ENCODE data around the gene CLPTM1. TPM values are rescaled to one million over a fixed set of nuclear protein-coding genes. Genes with fewer than 3 reads are reported as not detected.

The CLPTM1 gene
- polyA plus RNA-seq, 1 of the 3 experiments (the other 2 are of a cell fraction): 86.5 TPM

DNA sequence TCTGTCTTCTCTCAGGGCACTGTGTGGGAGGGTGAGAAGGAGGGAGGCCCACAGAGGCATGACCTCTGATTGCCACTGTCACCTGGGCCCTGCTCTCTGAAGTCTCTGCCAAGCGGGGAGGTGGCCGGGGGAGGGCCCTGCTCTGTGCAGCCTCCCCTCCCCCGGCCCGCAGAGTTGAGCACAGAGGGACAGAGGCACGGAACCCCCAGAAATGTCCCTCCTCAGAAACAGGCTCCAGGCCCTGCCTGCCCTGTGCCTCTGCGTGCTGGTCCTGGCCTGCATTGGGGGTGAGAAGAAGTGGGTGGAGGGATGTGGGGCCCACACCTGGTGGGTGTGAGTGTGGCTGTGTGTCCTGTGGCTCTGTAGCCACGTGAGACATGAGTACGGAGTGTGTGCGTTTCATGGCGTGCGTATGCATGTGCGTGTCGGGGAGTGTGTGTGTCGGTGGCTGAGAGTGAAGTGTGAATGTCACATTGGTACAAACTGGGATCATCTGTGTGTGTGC is 13.1 kb upstream of the CLPTM1 start, which contains the start of gene APOC4 (continued):
- TF ChIP-seq RAD21 (IDR thresholded peaks at IDR 0.05; ENCODE audit: low read length): no peak
- TF ChIP-seq JUND (IDR thresholded peaks at IDR 0.05): no peak
- TF ChIP-seq, protein P1, sequence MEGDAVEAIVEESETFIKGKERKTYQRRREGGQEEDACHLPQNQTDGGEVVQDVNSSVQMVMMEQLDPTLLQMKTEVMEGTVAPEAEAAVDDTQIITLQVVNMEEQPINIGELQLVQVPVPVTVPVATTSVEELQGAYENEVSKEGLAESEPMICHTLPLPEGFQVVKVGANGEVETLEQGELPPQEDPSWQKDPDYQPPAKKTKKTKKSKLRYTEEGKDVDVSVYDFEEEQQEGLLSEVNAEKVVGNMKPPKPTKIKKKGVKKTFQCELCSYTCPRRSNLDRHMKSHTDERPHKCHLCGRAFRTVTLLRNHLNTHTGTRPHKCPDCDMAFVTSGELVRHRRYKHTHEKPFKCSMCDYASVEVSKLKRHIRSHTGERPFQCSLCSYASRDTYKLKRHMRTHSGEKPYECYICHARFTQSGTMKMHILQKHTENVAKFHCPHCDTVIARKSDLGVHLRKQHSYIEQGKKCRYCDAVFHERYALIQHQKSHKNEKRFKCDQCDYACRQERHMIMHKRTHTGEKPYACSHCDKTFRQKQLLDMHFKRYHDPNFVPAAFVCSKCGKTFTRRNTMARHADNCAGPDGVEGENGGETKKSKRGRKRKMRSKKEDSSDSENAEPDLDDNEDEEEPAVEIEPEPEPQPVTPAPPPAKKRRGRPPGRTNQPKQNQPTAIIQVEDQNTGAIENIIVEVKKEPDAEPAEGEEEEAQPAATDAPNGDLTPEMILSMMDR (IDR thresholded peaks at IDR 0.05): no peak
- TF ChIP-seq CHD2 (IDR thresholded peaks at IDR 0.05; ENCODE audit: low read length, partially characterized antibody): no peak
- TF ChIP-seq, protein P2, sequence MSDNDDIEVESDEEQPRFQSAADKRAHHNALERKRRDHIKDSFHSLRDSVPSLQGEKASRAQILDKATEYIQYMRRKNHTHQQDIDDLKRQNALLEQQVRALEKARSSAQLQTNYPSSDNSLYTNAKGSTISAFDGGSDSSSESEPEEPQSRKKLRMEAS (IDR thresholded peaks at IDR 0.05; ENCODE audit: low read depth): no peak
- TF ChIP-seq, protein P3, sequence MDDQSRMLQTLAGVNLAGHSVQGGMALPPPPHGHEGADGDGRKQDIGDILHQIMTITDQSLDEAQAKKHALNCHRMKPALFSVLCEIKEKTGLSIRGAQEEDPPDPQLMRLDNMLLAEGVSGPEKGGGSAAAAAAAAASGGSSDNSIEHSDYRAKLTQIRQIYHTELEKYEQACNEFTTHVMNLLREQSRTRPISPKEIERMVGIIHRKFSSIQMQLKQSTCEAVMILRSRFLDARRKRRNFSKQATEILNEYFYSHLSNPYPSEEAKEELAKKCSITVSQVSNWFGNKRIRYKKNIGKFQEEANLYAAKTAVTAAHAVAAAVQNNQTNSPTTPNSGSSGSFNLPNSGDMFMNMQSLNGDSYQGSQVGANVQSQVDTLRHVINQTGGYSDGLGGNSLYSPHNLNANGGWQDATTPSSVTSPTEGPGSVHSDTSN (IDR thresholded peaks at IDR 0.05): no peak
- TF ChIP-seq, protein P4, sequence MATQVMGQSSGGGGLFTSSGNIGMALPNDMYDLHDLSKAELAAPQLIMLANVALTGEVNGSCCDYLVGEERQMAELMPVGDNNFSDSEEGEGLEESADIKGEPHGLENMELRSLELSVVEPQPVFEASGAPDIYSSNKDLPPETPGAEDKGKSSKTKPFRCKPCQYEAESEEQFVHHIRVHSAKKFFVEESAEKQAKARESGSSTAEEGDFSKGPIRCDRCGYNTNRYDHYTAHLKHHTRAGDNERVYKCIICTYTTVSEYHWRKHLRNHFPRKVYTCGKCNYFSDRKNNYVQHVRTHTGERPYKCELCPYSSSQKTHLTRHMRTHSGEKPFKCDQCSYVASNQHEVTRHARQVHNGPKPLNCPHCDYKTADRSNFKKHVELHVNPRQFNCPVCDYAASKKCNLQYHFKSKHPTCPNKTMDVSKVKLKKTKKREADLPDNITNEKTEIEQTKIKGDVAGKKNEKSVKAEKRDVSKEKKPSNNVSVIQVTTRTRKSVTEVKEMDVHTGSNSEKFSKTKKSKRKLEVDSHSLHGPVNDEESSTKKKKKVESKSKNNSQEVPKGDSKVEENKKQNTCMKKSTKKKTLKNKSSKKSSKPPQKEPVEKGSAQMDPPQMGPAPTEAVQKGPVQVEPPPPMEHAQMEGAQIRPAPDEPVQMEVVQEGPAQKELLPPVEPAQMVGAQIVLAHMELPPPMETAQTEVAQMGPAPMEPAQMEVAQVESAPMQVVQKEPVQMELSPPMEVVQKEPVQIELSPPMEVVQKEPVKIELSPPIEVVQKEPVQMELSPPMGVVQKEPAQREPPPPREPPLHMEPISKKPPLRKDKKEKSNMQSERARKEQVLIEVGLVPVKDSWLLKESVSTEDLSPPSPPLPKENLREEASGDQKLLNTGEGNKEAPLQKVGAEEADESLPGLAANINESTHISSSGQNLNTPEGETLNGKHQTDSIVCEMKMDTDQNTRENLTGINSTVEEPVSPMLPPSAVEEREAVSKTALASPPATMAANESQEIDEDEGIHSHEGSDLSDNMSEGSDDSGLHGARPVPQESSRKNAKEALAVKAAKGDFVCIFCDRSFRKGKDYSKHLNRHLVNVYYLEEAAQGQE (IDR thresholded peaks at IDR 0.05; ENCODE audit: low read depth, low read length): no peak

DNA sequence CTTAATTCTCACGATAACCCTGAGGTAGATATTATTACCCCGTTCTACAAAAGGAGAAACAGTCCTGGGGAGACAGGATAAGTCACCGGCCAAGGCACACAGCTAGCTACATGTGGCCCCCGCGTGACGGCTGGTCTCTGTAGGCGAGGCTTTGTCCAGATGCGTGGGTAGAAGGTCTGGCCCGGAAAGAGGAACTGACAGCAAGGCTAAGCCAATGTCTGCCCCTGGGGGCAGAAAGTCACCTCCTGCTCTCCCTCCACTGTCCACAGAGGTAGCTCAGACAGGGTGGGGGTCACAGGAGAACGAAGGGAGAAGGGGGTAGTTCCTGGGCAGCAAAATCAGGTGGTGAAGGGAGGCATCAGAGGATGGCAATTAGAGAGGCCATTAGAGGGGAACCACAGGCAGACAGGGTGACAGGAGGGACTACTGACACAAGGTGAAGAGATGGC is 11.4 kb upstream of the CLPTM1 start:
- Histone ChIP-seq H3K4me2 (no peak overlapping the region), H3K4me1 (ENCODE audit: control insufficient read depth in 1 of 2, insufficient read depth in 2 of 2, low read depth in 1 of 2, low read length in 1 of 2) (no peaks in the 10 kb centered on the region), H4K20me1 (ENCODE audit: insufficient read depth) (no peaks in the 10 kb centered on the region), H3K9me2 (no peaks in the 10 kb centered on the region), H3K4me3 (ENCODE audit: low read depth in 2 of 2, low read length in 1 of 2) (no peak overlapping the region), H3K9me3 (no peaks in the 10 kb centered on the region), H2AFZ (ENCODE audit: low read depth) (no peak overlapping the region), H3K36me3 (replicated peaks in 1 of 2; ENCODE audit: control insufficient read depth in 1 of 2, insufficient read depth in 2 of 2, low read length in 1 of 2) (no peaks in the 10 kb centered on the region), H3K79me2 (ENCODE audit: insufficient read depth) (no peaks in the 10 kb centered on the region), H3F3A (replicated peaks; ENCODE audit: insufficient read depth) (no peaks in the 10 kb centered on the region), H3K27ac (ENCODE audit: low read depth in 2 of 2, low read length in 1 of 2) (no peak overlapping the region), H3K27me3 (ENCODE audit: insufficient read depth) (no peaks in the 10 kb centered on the region), H3K9ac (no peak overlapping the region)
- WGBS (ENCODE audit: low lambda C conversion rate): 79% methylated on average over 10 of the region's 10 CpGs
- CTCF ChIA-PET: no interaction called here
- DNase-seq: no peak
- POLR2A ChIA-PET: no interaction called here
- TF ChIP-seq YY1 (IDR thresholded peaks at IDR 0.05; ENCODE audit: low read depth) (no peak), TEAD4 (IDR thresholded peaks at IDR 0.05; ENCODE audit: borderline replicate concordance, insufficient read depth) (no peak), EP300 (IDR thresholded peaks at IDR 0.05; ENCODE audit: borderline replicate concordance in 1 of 2, low read depth in 1 of 2, low read length in 1 of 2) (no peak), NFIC (IDR thresholded peaks at IDR 0.05; ENCODE audit: borderline replicate concordance) (no peak), FOSL2 (IDR thresholded peaks at IDR 0.05; ENCODE audit: borderline replicate concordance, low read depth) (no peak), GATA2 (CRISPR knock-in tag; IDR thresholded peaks at IDR 0.05) (no peak), SIN3A (IDR thresholded peaks at IDR 0.05; ENCODE audit: borderline replicate concordance, low read depth, low read length) (no peak)
- TF ChIP-seq, protein P5, sequence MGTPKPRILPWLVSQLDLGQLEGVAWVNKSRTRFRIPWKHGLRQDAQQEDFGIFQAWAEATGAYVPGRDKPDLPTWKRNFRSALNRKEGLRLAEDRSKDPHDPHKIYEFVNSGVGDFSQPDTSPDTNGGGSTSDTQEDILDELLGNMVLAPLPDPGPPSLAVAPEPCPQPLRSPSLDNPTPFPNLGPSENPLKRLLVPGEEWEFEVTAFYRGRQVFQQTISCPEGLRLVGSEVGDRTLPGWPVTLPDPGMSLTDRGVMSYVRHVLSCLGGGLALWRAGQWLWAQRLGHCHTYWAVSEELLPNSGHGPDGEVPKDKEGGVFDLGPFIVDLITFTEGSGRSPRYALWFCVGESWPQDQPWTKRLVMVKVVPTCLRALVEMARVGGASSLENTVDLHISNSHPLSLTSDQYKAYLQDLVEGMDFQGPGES (IDR thresholded peaks at IDR 0.05; ENCODE audit: low read depth, low read length): no peak
- TF ChIP-seq, protein P1 (IDR thresholded peaks at IDR 0.05): no peak
- TF ChIP-seq, protein P3 (IDR thresholded peaks at IDR 0.05): no peak
- TF ChIP-seq, protein P6, sequence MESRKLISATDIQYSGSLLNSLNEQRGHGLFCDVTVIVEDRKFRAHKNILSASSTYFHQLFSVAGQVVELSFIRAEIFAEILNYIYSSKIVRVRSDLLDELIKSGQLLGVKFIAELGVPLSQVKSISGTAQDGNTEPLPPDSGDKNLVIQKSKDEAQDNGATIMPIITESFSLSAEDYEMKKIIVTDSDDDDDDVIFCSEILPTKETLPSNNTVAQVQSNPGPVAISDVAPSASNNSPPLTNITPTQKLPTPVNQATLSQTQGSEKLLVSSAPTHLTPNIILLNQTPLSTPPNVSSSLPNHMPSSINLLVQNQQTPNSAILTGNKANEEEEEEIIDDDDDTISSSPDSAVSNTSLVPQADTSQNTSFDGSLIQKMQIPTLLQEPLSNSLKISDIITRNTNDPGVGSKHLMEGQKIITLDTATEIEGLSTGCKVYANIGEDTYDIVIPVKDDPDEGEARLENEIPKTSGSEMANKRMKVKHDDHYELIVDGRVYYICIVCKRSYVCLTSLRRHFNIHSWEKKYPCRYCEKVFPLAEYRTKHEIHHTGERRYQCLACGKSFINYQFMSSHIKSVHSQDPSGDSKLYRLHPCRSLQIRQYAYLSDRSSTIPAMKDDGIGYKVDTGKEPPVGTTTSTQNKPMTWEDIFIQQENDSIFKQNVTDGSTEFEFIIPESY (IDR thresholded peaks at IDR 0.05; ENCODE audit: borderline replicate concordance, low read depth): no peak

Measured in SK-N-SH (cell line).